CD14-positive monocyte (primary cell): ENCODE data around the gene CNTNAP5. TPM values are rescaled to one million over a fixed set of nuclear protein-coding genes. Genes with fewer than 3 reads are reported as not detected.

Experiments
- DNase-seq, 3 donors: peaks; one replicate each; pipeline ENCODE4 v3.0.0-alpha.2; 2011 to 2022
- H2AFZ ChIP-seq: 2 replicates; pipeline ENCODE4 v1.6.0; 2012; ENCODE audit warnings: mild to moderate bottlenecking, low read depth, low read length, inconsistent platforms; ENCODE audit not compliant: insufficient read depth, poor library complexity, severe bottlenecking
- H3K27ac ChIP-seq, 2 donors: 1 replicate in 1 of 2; 2 replicates in 1 of 2; pipeline ENCODE4 v1.5.1; 2012 to 2013; ENCODE audit warnings: low read length in 2 of 2, control low read depth in 1 of 2, inconsistent platforms in 1 of 2, low read depth in 1 of 2, mild to moderate bottlenecking in 1 of 2
- H3K27me3 ChIP-seq, 2 donors: one replicate each; pipeline versions ENCODE4 v1.6.0 to v1.6.1; 2011 to 2013; ENCODE audit warnings: low read length in 2 of 2; ENCODE audit not compliant: control insufficient read depth in 2 of 2, insufficient read depth in 2 of 2
- H3K36me3 ChIP-seq, 2 donors: replicated peaks in 1 of 2; 1 replicate in 1 of 2; 2 replicates in 1 of 2; pipeline versions ENCODE4 v1.5.1 to v1.6.1; 2012 to 2013; ENCODE audit warnings: low read length in 2 of 2, control low read depth in 1 of 2, inconsistent platforms in 1 of 2, mild to moderate bottlenecking in 1 of 2; ENCODE audit not compliant: insufficient read depth in 2 of 2, control insufficient read depth in 1 of 2
- H3K4me1 ChIP-seq, 2 donors: 1 replicate in 1 of 2; 2 replicates in 1 of 2; pipeline versions ENCODE4 v1.5.1 to v1.6.1; 2012 to 2013; ENCODE audit warnings: low read length in 2 of 2, control low read depth in 1 of 2, inconsistent platforms in 1 of 2, mild to moderate bottlenecking in 1 of 2, moderate library complexity in 1 of 2; ENCODE audit not compliant: insufficient read depth in 2 of 2, control insufficient read depth in 1 of 2
- H3K4me2 ChIP-seq: replicated peaks from 2 replicates; pipeline ENCODE3; 2012; ENCODE audit warnings: low read length, moderate library complexity, mild to moderate bottlenecking; ENCODE audit not compliant: poor library complexity, severe bottlenecking; ENCODE audit errors: extremely low read depth
- H3K4me3 ChIP-seq, 3 experiments: fragments of 200-600 bp in 1 of 3; sonication (generic) in 1 of 3; replicated peaks in 1 of 3; 1 replicate in 2 of 3; 2 replicates in 1 of 3; pipeline ENCODE4 v1.5.1; 2011 to 2013; ENCODE audit warnings: low read length in 3 of 3, mild to moderate bottlenecking in 3 of 3, control low read depth in 2 of 3, low read depth in 2 of 3, inconsistent platforms in 1 of 3, moderate library complexity in 1 of 3
- H3K79me2 ChIP-seq: 2 replicates; pipeline ENCODE4 v1.6.0; 2012; ENCODE audit warnings: mild to moderate bottlenecking, control low read depth, inconsistent platforms, low read length, moderate library complexity; ENCODE audit not compliant: insufficient read depth
- H3K9ac ChIP-seq: 2 replicates; pipeline ENCODE4 v1.6.0; 2017; ENCODE audit warnings: low read length, mild to moderate bottlenecking; ENCODE audit not compliant: insufficient read depth, poor library complexity, severe bottlenecking
- H3K9me3 ChIP-seq, 2 donors: replicated peaks in 1 of 2; 1 replicate in 1 of 2; 2 replicates in 1 of 2; pipeline versions ENCODE4 v1.5.1 to v1.6.1; 2012 to 2013; ENCODE audit warnings: low read length in 2 of 2, control low read depth in 1 of 2; ENCODE audit not compliant: control insufficient read depth in 1 of 2, insufficient read depth in 1 of 2
- H4K20me1 ChIP-seq: 2 replicates; pipeline ENCODE4 v1.6.0; 2012; ENCODE audit warnings: mild to moderate bottlenecking, low read length, control low read depth, moderate library complexity; ENCODE audit not compliant: insufficient read depth
- H3K27ac Mint-ChIP-seq, 7 donors: one replicate each; pipeline ENCODE4 v1.8.0; 2020; ENCODE audit warnings: mild to moderate bottlenecking in 7 of 7, mixed read lengths in 7 of 7, moderate library complexity in 6 of 7, inconsistent platforms in 2 of 7
- H3K27me3 Mint-ChIP-seq, 3 donors: one replicate each; pipeline ENCODE4 v1.8.0; 2021 to 2022; ENCODE audit warnings: low read depth in 3 of 3, mild to moderate bottlenecking in 3 of 3, mixed read lengths in 3 of 3, moderate library complexity in 3 of 3, inconsistent platforms in 1 of 3
- H3K36me3 Mint-ChIP-seq, 2 donors: one replicate each; pipeline ENCODE4 v1.8.0; 2020; ENCODE audit warnings: mixed read lengths in 2 of 2, inconsistent platforms in 1 of 2, mild to moderate bottlenecking in 1 of 2
- H3K4me1 Mint-ChIP-seq: one replicate; pipeline ENCODE4 v1.8.0; 2020; ENCODE audit warnings: mild to moderate bottlenecking, mixed read lengths
- H3K4me3 Mint-ChIP-seq, 2 donors: one replicate each; pipeline ENCODE4 v1.8.0; 2020; ENCODE audit warnings: mild to moderate bottlenecking in 2 of 2, mixed read lengths in 2 of 2, moderate library complexity in 1 of 2
- H3K9me3 Mint-ChIP-seq, 7 donors: one replicate each; pipeline ENCODE4 v1.8.0; 2020 to 2022; ENCODE audit warnings: mixed read lengths in 7 of 7, mild to moderate bottlenecking in 6 of 7, moderate library complexity in 6 of 7, inconsistent platforms in 2 of 7
- CTCF ChIP-seq: fragments of 200-600 bp; IDR thresholded peaks from one replicate; pipeline ENCODE4 v1.8.0; 2022; ENCODE audit warnings: antibody characterized with exemption, mild to moderate bottlenecking
- WGBS: methylation state at CpG from one replicate; pipeline ENCODE4 v1.1.5; 2013; ENCODE audit warnings: missing lambda C conversion rate; ENCODE audit not compliant: insufficient coverage; 5-methylcytosine and 5-hydroxymethylcytosine counted together
- intact Hi-C, 2 donors: fragments of 100-400 bp; cut with micrococcal nuclease; formaldehyde crosslinking; loops; one replicate each; pipeline versions ENCODE4 v1.15.0 to v1.15.1; 2023
- polyA plus RNA-seq, 3 donors: library from polyadenylated mRNA; depleted of rRNA in 1 of 3; unstranded in 2 of 3; stranded (reverse) in 1 of 3; fragments of 300-500 nt in 2 of 3; fragments of >200 nt in 1 of 3; fragmentation: Illumina TruSeq in 2 of 3; gene quantifications; 1 replicate in 2 of 3; 2 replicates in 1 of 3; pipeline ENCODE4 v1.2.3, GENCODE V29; 2012 to 2021

The CNTNAP5 gene
- polyA plus RNA-seq, 3 donors = not detected

- DNase-seq = no peak
- Histone ChIP-seq H3K27ac (no peak overlapping the region), H3K36me3 (no peaks in the 10 kb centered on the region), H3K79me2 (no peaks in the 10 kb centered on the region), H3K4me1 (no peaks in the 10 kb centered on the region), H2AFZ (no peak overlapping the region), H3K9me3 (peaks cover 9% of the 10 kb centered on the region in 2 donors), H3K9ac (no peak overlapping the region), H3K4me3 (no peak overlapping the region), H3K4me2 (no peak overlapping the region), H4K20me1 (no peaks in the 10 kb centered on the region), H3K27me3 (no peaks in the 10 kb centered on the region)
- Mint-ChIP-seq H3K9me3 (peaks cover 0 to 16% (median 5%) of the 10 kb centered on the region in 7 donors), H3K36me3 (no peaks in the 10 kb centered on the region), H3K27me3 (no peaks in the 10 kb centered on the region), H3K4me1 (no peaks in the 10 kb centered on the region), H3K27ac (no peak overlapping the region), H3K4me3 (no peak overlapping the region)
- no peak for TF ChIP-seq CTCF
- intact Hi-C loops = no loop called here
- WGBS = 100% methylated on average over 2 of the region's 8 CpGs
Measured at GRCh38 chr2:124482044-124482443, 457.0 kb downstream of the CNTNAP5 start.

GRCh38 chr2:124482551-124482950, 457.5 kb downstream of the CNTNAP5 start:
- WGBS = 72% methylated on average over 4 of the region's 6 CpGs
- H3K27ac ChIP-seq = no peak overlapping the region
- peaks cover 0 to 16% (median 5%) of the 10 kb centered on the region in 7 donors for H3K9me3 Mint-ChIP-seq
- intact Hi-C loops = no loop called here
- DNase-seq = no peak
- H3K27me3 ChIP-seq = no peaks in the 10 kb centered on the region
- no peaks in the 10 kb centered on the region for H3K4me1 ChIP-seq
- H3K79me2 ChIP-seq = no peaks in the 10 kb centered on the region
- no peaks in the 10 kb centered on the region for H3K27me3 Mint-ChIP-seq
- H3K36me3 Mint-ChIP-seq = no peaks in the 10 kb centered on the region
- no peaks in the 10 kb centered on the region for H3K4me1 Mint-ChIP-seq
- H3K4me3 Mint-ChIP-seq = no peak overlapping the region
- TF ChIP-seq CTCF = no peak
- H3K36me3 ChIP-seq = no peaks in the 10 kb centered on the region
- peaks cover 9% of the 10 kb centered on the region in 2 donors for H3K9me3 ChIP-seq
- no peaks in the 10 kb centered on the region for H4K20me1 ChIP-seq
- no peak overlapping the region for H3K27ac Mint-ChIP-seq
- H3K4me2 ChIP-seq = no peak overlapping the region
- H2AFZ ChIP-seq = no peak overlapping the region
- no peak overlapping the region for H3K9ac ChIP-seq
- H3K4me3 ChIP-seq = no peak overlapping the region
